HCT116 (cell line): ENCODE data around the gene CALML6. TPM values are rescaled to one million over a fixed set of nuclear protein-coding genes. Genes with fewer than 3 reads are reported as not detected.

ENCODE experiments used
- ATAC-seq: fragments of 200-7000 bp; cut with Tn5 transposase; 2 replicates; pipeline ENCODE4 v1.9.1; 2020; ENCODE audit warnings: mild to moderate bottlenecking, moderate library complexity
- BruUV-seq: library from RNA; stranded (reverse); fragments of 400-500 nt; replicated peaks from 2 replicates; lab custom pipeline; 2021; lab: Mats Ljungman, UMichigan
- CTCF ChIA-PET: fragments of 300-600 bp; sonication (Branson Sonifier 250); formaldehyde crosslinking; loops from one replicate; lab custom pipeline; 2021; ENCODE audit warnings: antibody characterized with exemption; lab: Charles Lee
- POLR2A ChIA-PET: fragments of 300-600, 350-600 bp; sonication (Branson Sonifier 250); formaldehyde crosslinking; loops from one replicate; lab custom pipeline; 2021; ENCODE audit warnings: antibody characterized with exemption; lab: Charles Lee
- RAD21 ChIA-PET, 2 experiments: fragments of 300-600 bp; sonication (Branson Sonifier 250); formaldehyde crosslinking; loops; one replicate each; lab custom pipeline; 2023; ENCODE audit warnings: low total read pairs in 2 of 2; ENCODE audit not compliant: uncharacterized antibody in 2 of 2, unreplicated experiment in 2 of 2, low non-redundant PET in 1 of 2; lab: Charles Lee
- DNase-seq: peaks from one replicate; pipeline ENCODE4 v3.0.0-alpha.2; 2010; ENCODE audit warnings: low read depth, low spot score
- H2AFZ ChIP-seq: fragments of 200-600 bp; shearing (Covaris generic), sonication (generic); 2 replicates; pipeline ENCODE4 v1.6.1; 2017; ENCODE audit warnings: low read depth, mixed run types, mixed read lengths, antibody characterized with exemption, low read length; ENCODE audit not compliant: poor library complexity, severe bottlenecking
- H3K27ac ChIP-seq: 2 replicates; pipeline ENCODE4 v1.5.1; 2012; ENCODE audit warnings: low read depth, low read length
- H3K27me3 ChIP-seq: fragments of 200-600 bp; sonication (generic); 2 replicates; pipeline ENCODE4 v1.6.1; 2016; ENCODE audit warnings: mixed run types, low read length, mixed read lengths; ENCODE audit not compliant: insufficient read depth
- H3K36me3 ChIP-seq, 2 experiments: fragments of 200-500 bp in 1 of 2; fragments of 200-600 bp in 1 of 2; sonication (Bioruptor generic) in 1 of 2; sonication (generic) in 1 of 2; 2 replicates each; pipeline versions ENCODE4 v1.5.1 to v1.6.1; 2014 to 2016; ENCODE audit warnings: low read length in 2 of 2, inconsistent platforms in 1 of 2, mixed read lengths in 1 of 2, mixed run types in 1 of 2; ENCODE audit not compliant: insufficient read depth in 2 of 2, control insufficient read depth in 1 of 2
- H3K4me1 ChIP-seq, 2 experiments: fragments of 200-600 bp in 1 of 2; sonication (generic) in 1 of 2; 2 replicates each; pipeline versions ENCODE4 v1.5.1 to v1.6.1; 2012 to 2017; ENCODE audit warnings: low read length in 2 of 2, inconsistent platforms in 1 of 2, mild to moderate bottlenecking in 1 of 2, mixed read lengths in 1 of 2, mixed run types in 1 of 2, moderate library complexity in 1 of 2; ENCODE audit not compliant: insufficient read depth in 2 of 2, control insufficient read depth in 1 of 2
- H3K4me2 ChIP-seq: fragments of 200-600 bp; sonication (generic); 2 replicates; pipeline ENCODE4 v1.6.1; 2017; ENCODE audit warnings: mixed run types, low read length, mixed read lengths
- H3K4me3 ChIP-seq, 2 experiments: fragments of 200-600 bp in 1 of 2; sonication (generic) in 1 of 2; replicated peaks in 1 of 2; 2 replicates each; pipeline ENCODE4 v1.5.1; 2011 to 2016; ENCODE audit warnings: low read length in 2 of 2, control low read depth in 1 of 2, low read depth in 1 of 2, mild to moderate bottlenecking in 1 of 2, mixed read lengths in 1 of 2, mixed run types in 1 of 2
- H3K79me2 ChIP-seq: fragments of 200-600 bp; sonication (generic); 2 replicates; pipeline ENCODE4 v1.6.1; 2017; ENCODE audit warnings: mild to moderate bottlenecking, mixed run types, low read length, moderate library complexity, mixed read lengths; ENCODE audit not compliant: insufficient read depth
- H3K9ac ChIP-seq: fragments of 200-600 bp; sonication (generic); 2 replicates; pipeline ENCODE4 v1.6.1; 2016; ENCODE audit warnings: low read length, mixed read lengths
- H3K9me2 ChIP-seq: fragments of 200-600 bp; sonication (generic), shearing (Covaris generic); 2 replicates; pipeline ENCODE4 v1.6.1; 2017; ENCODE audit warnings: mixed run types, mild to moderate bottlenecking, moderate library complexity; ENCODE audit not compliant: insufficient read depth
- H3K9me3 ChIP-seq, 2 experiments: fragments of 200-500 bp in 1 of 2; fragments of 200-600 bp in 1 of 2; sonication (Bioruptor generic) in 1 of 2; sonication (generic) in 1 of 2; 2 replicates each; pipeline ENCODE4 v1.6.1; 2014 to 2017; ENCODE audit warnings: low read length in 2 of 2, mixed read lengths in 2 of 2, inconsistent platforms in 1 of 2, low read depth in 1 of 2, mild to moderate bottlenecking in 1 of 2, mixed run types in 1 of 2, moderate library complexity in 1 of 2; ENCODE audit not compliant: control insufficient read depth in 1 of 2, insufficient read depth in 1 of 2
- H4K20me1 ChIP-seq: fragments of 200-600 bp; sonication (generic), shearing (Covaris generic); 2 replicates; pipeline ENCODE4 v1.6.1; 2017; ENCODE audit warnings: mixed run types, mild to moderate bottlenecking, moderate library complexity; ENCODE audit not compliant: insufficient read depth
- CEBPB ChIP-seq: IDR thresholded peaks from 2 replicates; pipeline ENCODE4 v1.6.1; 2012; ENCODE audit warnings: low read depth
- CTCF ChIP-seq, 3 experiments: fragments of 200-600 bp in 1 of 3; sonication (generic) in 1 of 3; IDR thresholded peaks in 2 of 3; conservative IDR thresholded peaks in 1 of 3; 2 replicates each; pipeline ENCODE4 v1.5.1; 2012 to 2017; ENCODE audit warnings: low read depth in 2 of 3, low read length in 2 of 3, antibody characterized with exemption in 1 of 3, borderline replicate concordance in 1 of 3, control low read depth in 1 of 3, mild to moderate bottlenecking in 1 of 3, mixed read lengths in 1 of 3, mixed run types in 1 of 3, moderate library complexity in 1 of 3; ENCODE audit not compliant: insufficient read depth in 1 of 3
- EZH2phosphoT487 ChIP-seq: fragments of 200-600 bp; IDR thresholded peaks from 2 replicates; pipeline ENCODE4 v1.6.1; 2018; ENCODE audit warnings: antibody characterized with exemption, borderline replicate concordance
- JUND ChIP-seq: IDR thresholded peaks from 2 replicates; pipeline ENCODE4 v1.6.1; 2012
- SIN3A ChIP-seq: IDR thresholded peaks from 2 replicates; pipeline ENCODE4 v1.6.1; 2012; ENCODE audit warnings: low read depth
- SP1 ChIP-seq: IDR thresholded peaks from 2 replicates; pipeline ENCODE4 v1.6.1; 2012; ENCODE audit warnings: low read depth
- SRF ChIP-seq: IDR thresholded peaks from 2 replicates; pipeline ENCODE4 v1.6.1; 2012; ENCODE audit warnings: low read depth
- TCF7L2 ChIP-seq: IDR thresholded peaks from 2 replicates; pipeline ENCODE4 v1.7.0; 2011; ENCODE audit warnings: borderline replicate concordance, inconsistent platforms; ENCODE audit not compliant: insufficient read depth, insufficient read length; ENCODE audit errors: extremely low read depth
- YY1 ChIP-seq: IDR thresholded peaks from 2 replicates; pipeline ENCODE4 v1.6.1; 2011; ENCODE audit warnings: low read length, low read depth, moderate library complexity, mild to moderate bottlenecking; ENCODE audit not compliant: insufficient replicate concordance; ENCODE audit errors: extremely low read depth
- ZBTB33 ChIP-seq: IDR thresholded peaks from 2 replicates; pipeline ENCODE4 v1.6.1; 2011; ENCODE audit warnings: mild to moderate bottlenecking, low read length, moderate library complexity; ENCODE audit not compliant: insufficient replicate concordance; ENCODE audit errors: extremely low read depth
- ZFX ChIP-seq: fragments of 450-650 bp; IDR thresholded peaks from 2 replicates; pipeline ENCODE4 v1.6.1; 2017
- ZNF274 ChIP-seq: fragments of 200-500 bp; sonication (Bioruptor generic); IDR thresholded peaks from 2 replicates; pipeline ENCODE4 v1.6.1; 2014; ENCODE audit warnings: mild to moderate bottlenecking, low read depth, low read length, inconsistent platforms
- intact Hi-C: fragments of 100-400 bp; cut with micrococcal nuclease; formaldehyde crosslinking; loops from 2 replicates; pipeline ENCODE4 v1.10.0; 2022
- total RNA-seq: library from RNA; stranded (reverse); gene quantifications from one replicate; pipeline ENCODE4 v1.2.1, GENCODE V29; 2021; ENCODE audit not compliant: unreplicated experiment

The CALML6 gene
- total RNA-seq, 1 experiment from 2014 or later = 2.3 TPM

GRCh38 chr1:1964811-1965210 is 49.8 kb downstream of the CALML6 start:
- no peaks in the 10 kb centered on the region for H3K79me2 ChIP-seq
- H3K27ac ChIP-seq = no peak overlapping the region
- no peaks in the 10 kb centered on the region for H3K9me2 ChIP-seq
- TF ChIP-seq EZH2phosphoT487 (no peak), ZNF274 (no peak), CEBPB (no peak), SP1 (no peak), TCF7L2 (no peak), ZBTB33 (no peak), SIN3A (no peak), YY1 (no peak), SRF (no peak), ZFX (no peak), CTCF (IDR thresholded peaks at IDR 0.05 in 2 of 3, conservative IDR thresholded peaks at IDR 0.05 in 1 of 3; ENCODE audit: borderline replicate concordance in 1 of 3, insufficient read depth in 1 of 3, low read depth in 2 of 3, low read length in 2 of 3) (no peak), JUND (no peak)
- intact Hi-C loops = no loop called here
- ChIA-PET RAD21 (no interaction called here), CTCF (no interaction called here), POLR2A (no interaction called here)
- BruUV-seq = no TSS peak
- H3K9me3 ChIP-seq = no peaks in the 10 kb centered on the region
- H3K4me1 ChIP-seq = peaks cover 15 to 37% of the 10 kb centered on the region in 2 experiments
- H2AFZ ChIP-seq = no peak overlapping the region
- H3K9ac ChIP-seq = no peak overlapping the region
- ATAC-seq = no peak
- no peak for DNase-seq
- H4K20me1 ChIP-seq = no peaks in the 10 kb centered on the region
- H3K4me3 ChIP-seq = no peak overlapping the region
- H3K27me3 ChIP-seq = no peaks in the 10 kb centered on the region
- no peaks in the 10 kb centered on the region for H3K36me3 ChIP-seq
- no peak overlapping the region for H3K4me2 ChIP-seq
